GM21381 (cell line): ENCODE data around the gene CFAP58.

Experiments used
- ATAC-seq: cut with Tn5 transposase; IDR thresholded peaks from one replicate; pipeline ENCODE4 v1.9.1; 2021; ENCODE audit warnings: mild to moderate bottlenecking, moderate library complexity; ENCODE audit not compliant: unreplicated experiment

The CFAP58 gene

DNA sequence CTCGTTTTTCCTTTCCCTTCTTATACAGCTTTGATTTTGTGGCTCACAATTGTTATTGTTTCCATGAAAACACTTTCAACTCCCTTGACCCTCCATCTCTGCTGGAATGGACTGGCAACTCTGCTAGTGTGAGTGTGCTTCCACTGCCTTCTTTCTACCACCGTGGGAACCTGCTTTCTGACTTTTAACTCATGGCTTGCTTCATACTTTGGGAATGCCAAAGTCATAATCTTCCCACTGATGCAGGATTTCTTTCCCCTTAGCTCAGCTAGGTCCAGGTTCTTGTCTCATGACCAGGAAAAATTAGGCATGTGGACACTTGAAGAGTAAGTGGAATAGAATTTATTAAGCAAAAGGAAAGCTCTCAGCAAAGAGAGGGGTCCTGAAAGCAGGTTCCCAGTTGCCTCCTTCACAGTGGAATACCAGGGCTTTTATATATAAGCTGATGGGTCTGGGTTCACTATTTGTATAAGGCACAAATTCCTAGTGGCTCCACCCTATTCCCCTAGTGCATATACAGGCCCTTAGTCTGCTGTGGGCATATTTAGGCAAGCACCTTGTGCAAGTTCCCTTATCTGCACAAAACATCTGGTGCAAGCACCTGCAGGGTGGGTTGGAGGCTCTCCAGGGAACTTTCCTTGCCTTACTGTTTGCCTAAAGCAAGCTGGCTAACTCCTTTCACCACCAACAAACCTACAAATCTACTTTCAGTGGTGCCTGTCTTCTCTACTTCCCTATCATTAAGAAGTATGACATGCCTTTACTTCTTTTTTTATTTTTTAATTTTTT lies 119.5 kb downstream of the CFAP58 start:
- no peak for ATAC-seq

DNA sequence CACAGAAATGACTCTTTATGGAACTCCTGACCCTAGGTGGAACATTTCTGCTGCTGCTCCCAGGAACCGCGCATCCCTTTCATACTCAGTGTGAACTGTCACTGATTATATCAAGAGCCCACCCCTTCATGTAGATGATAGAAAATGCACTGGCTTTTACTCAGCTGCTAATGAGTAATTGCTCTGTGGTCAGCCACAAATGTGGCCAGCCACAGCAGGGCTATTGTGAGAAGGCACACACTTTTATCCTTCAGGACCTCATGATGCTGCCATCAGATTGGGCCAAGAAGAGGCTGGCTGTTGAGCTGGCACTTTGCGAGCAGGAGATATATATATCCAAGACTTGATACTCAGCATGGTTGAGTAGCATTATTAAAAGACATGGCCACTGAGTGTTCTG lies 124.7 kb downstream of the CFAP58 start:
- no peak for ATAC-seq

DNA sequence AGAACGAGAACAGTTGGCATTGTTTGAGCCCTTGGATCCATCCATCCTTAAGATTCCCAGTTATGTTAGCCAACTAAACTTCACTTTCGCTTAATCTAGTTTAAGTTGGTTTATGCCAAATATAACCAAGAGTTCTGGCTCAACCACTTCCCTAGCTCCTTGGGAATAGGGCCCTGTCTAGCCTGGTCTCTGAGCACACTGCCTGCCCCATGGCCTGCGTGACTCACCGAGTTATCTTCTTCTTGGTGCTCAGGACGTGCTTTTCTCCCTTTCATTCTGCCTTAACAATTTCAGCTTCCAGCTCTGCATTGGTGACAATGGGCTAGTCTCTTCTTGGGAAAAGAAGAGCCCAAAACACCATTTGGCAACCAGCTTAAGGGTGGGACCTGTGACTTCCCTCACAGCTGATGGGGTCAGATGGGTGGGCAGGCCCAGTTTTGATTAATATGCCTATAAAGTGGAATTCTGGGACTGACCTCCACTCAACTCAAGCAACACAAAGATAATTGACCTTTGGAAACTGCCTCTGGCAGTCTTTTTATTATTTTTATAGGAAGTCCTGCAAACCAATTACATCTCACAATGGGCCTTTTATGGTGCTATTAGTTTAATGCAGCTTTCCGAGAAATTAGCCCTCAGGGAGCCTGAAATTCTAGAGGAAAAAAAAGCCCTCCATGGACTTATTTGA lies 126.4 kb downstream of the CFAP58 start:
- ATAC-seq: no peak

DNA sequence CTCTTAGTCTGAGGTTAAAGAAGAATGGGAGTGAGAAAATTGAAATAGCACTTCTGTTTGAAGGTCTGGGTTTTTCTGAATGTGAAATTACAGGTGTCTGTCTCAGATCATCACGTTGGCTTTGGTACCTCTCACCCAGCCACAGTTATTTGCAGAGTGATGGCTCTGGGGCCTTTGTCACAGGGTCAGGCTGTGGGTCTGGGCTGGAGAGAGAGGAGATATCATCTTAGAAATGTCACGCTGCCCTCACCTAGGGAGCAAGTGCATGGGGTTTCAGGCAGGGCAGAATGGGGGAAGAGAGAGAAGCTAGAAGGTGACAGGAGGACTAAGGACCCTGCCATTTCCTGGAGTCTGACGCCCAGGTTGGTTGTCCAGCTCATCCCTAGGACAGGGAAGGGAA lies 127.2 kb downstream of the CFAP58 start:
- no peak for ATAC-seq

DNA sequence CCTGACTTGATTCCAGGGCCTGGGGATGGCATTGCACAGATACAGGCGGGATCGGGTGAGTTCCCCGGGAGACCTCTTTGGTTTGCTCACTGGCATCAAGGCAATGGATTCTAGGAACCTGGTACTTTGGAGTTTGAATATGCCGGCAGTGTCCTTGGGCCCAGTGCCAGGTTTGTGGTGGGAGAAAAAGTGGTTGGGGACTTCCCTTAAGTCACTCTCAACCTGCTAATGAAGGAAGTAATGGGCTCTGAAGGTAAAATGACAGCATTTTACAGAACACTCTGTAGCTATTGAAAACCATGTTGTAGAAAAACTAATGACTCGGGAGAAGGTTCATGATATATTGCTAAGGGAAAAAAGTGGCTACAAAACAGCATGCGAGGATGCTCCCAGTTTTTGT lies 129.9 kb downstream of the CFAP58 start:
- ATAC-seq: no peak

DNA sequence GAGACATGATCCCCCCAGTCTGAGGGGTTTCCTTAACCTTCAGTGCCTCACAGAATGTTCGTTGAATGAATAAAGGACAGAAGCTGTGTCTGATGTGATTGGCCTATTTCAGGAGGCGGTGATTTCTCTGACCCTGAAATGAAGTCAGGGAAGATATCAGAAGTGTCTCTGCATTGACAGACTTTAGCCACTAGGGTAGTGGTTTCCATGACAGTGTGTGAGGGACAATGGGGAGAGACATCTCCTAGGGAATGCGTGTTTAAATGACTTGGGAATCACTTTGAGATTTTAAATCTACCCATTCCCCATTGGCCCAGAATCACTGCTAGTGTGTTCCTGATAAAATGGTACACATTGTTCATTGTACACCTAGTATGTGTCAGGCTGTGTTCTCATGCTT lies 132.0 kb downstream of the CFAP58 start:
- no peak for ATAC-seq

DNA sequence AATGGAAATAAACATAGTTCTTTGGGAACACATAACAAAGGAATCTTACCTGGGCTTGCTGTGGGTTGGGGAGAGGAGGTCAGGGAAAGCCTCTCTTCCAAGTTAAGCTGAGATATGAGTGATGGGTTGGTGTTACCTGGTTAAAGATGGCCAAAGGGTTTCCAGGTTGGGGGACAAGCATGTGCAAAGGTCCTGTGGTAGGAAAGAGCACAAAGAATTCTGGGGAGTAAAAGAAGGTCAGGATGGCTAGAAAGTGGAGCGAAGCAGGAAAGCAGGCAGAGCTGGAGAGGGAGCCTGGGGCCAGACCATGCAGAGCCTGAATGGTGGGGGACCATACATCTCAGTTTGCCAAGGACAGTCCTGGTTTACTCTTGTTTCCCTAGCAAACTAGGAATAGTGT lies 133.2 kb downstream of the CFAP58 start:
- ATAC-seq: no peak

DNA sequence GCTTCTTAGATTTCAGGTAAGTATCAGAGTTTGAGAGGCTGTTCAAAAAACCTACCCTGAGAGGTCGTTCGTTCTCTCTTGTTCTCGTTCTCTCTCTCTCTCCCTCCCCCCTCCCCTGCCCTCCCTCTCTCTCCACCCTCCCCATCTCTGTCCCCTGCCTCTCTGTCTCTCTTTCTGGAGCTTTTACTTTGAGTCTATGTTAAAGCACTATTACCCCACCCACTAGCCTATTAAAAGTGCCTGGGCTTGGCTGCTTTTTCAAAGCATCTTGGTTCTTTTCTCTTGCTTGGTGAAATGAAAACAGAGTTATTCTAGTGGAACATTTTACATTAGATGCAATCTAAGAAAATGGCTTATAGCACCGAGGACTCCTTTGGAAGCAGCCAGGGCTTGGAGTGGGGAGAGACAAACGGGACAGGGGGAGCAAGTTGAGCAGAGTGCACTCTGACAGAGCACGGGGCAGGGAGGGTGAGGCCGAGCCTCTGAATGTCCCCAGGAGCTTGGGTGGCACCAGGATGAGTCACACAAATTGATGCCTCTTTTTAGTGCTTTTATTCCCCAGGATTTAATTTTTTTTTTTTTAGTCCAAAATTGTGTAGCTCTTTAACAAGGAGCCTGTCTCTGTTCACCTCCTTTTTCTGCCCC lies 134.3 kb downstream of the CFAP58 start:
- ATAC-seq: no peak

DNA sequence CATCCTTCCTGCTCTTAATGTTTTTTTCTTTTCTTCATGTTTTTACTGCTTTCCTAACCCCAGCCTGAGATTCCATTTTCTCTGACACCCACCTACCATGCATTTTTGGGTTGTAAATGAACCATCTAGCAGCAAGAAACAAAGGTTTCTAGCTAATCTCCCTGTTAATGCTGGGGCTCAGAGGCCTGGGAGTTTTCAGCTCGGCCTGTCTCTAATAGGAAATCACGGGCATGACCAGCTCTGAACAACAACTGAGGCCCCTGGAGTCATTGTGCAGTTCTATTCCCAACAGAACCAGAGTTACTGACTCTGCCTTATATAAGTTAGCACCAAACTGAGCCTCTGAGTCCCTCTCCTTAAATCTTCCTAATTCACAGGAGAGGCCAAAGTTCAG lies 134.8 kb downstream of the CFAP58 start:
- ATAC-seq: no peak

DNA sequence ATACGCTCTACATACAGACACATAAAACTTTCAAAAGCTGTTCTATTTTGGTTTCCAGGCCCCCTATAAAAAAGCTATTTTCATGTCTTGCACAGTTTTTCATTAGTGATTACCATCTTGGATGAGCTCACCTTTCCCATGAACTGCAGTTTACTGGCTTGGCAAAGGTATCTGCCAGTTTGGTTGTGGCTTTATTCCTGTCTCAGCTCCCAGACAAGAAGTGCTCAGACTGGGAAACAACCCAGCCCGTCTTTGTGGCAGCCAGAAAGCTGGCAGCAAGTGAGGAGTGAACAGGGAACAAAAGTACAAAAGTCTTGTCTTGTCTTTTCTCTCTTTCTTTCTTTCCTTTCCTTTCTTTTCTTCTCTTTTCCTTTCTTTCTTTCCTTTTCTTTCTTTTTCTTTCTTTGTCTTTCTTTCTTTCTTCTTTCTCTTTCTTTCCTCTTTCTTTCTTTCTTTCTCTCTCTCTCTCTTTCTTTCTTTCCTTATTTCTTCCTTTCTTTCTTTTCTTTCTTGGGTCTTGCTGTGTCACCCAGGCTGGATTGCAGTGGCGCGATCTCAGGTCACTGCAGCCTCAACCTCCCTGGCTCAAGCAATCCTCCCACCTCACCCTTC lies 138.8 kb downstream of the CFAP58 start:
- no peak for ATAC-seq

DNA sequence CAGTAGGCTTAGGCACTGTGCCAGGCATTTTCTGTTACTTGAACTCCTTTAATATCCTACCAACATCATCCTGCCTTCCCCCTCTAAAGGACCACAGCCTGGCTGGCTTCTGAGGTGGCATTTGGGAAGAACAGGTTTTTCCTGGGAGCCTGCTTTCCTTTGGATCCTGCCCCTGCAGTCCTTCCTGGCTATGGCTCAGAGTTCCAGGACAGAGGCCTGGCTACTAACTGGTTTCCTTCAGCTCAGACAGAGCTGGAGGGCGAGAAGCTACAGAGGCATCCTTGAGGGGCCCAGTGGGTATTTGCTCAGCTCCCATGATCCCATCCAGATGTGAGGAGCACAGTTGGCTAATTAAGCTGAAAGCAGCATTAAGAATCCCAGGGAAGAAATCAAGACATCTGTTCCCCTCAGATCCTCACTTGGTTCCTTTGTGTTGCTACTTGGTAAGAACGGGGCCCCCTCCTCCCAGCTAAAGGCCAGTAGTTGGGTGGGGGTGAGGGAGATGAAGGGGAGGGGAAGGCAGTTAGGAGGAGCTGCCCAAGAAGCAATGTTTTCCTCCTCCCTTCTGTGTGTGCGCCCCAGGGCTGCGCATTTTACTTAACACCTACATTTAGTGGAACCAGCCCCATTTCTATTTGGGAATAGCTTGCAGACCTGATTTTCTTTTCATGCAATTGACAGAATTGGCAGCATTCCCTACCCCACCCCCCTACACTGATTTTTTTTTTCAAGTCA lies 144.9 kb downstream of the CFAP58 start:
- ATAC-seq: no peak

DNA sequence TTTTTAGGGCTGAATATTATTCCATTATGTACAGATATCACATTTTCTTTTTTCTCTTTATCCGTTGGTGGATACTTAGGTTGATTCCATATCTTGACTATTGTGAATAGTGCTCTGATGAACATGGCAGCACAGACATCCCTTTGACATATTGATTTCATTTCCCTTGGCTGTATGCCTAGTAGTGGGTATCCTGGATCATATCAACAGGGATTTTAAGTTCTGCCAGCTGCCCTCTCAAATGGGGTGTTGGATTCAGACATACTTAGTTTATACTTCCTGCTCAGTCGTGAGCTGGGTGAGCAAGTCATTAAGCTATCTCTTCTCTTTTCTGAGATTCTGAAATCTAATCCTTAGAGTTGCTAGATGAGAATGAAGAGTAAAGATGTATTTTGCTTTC lies 147.8 kb downstream of the CFAP58 start:
- ATAC-seq: no peak

DNA sequence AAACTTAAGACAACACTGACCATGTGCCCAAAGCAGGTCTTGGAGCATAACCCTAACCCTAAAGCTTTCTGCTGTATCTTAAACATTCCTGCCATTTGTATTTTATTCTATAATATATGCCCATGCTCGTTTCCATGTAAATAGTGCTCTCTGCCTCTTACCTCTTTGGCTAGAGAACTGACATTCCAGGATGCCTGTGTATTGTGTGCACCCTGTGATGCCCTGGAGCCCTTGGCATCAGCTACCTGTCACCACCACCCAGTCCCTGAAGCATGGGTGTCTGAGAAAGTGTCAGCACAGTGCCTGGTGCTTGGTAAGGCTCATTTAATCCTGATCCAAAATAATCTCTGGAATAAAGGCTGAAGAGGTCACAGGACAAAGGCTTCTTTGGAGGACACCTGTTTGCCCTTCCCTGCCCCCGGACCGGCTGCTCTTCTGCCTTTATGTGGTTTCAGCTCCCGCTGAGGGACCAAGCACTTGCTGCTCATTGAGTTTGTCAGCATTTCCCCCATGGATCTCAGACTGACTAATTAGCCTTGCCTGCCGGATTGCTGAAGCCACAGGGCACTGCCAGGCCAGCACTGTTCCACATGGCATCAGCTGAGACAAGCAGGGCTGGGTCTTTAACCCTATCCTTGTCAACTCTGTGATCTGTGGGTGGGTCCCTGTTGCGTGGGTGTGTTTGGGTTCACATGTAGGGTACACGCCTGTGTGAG lies 148.4 kb downstream of the CFAP58 start:
- ATAC-seq: no peak

DNA sequence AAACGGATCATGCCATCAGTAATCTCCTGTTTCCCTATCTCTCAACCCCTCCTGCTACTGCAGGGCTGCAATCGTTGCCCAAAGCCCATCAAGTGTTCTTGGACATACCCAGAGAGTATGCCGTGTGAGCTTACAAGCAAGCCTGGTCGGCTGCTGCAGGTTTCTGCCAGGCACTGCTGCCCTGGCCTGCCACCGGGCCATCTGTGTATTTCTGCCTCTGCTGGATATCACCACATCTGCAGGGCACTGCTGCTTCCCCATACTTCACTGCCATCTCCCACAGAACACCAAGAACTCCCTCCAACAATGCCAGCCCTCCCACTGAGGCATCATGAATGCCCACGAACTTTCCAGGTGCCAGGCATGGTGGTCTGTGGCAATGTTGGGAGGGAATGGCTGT lies 149.3 kb downstream of the CFAP58 start:
- no peak for ATAC-seq
